ENCODE measurements around the gene SLC35F5.
"Not testable (repeated sequence)": the region's sequence is repeated elsewhere in the genome, so short reads cannot be mapped to it uniquely, and the experiment has no call there.

DNA sequence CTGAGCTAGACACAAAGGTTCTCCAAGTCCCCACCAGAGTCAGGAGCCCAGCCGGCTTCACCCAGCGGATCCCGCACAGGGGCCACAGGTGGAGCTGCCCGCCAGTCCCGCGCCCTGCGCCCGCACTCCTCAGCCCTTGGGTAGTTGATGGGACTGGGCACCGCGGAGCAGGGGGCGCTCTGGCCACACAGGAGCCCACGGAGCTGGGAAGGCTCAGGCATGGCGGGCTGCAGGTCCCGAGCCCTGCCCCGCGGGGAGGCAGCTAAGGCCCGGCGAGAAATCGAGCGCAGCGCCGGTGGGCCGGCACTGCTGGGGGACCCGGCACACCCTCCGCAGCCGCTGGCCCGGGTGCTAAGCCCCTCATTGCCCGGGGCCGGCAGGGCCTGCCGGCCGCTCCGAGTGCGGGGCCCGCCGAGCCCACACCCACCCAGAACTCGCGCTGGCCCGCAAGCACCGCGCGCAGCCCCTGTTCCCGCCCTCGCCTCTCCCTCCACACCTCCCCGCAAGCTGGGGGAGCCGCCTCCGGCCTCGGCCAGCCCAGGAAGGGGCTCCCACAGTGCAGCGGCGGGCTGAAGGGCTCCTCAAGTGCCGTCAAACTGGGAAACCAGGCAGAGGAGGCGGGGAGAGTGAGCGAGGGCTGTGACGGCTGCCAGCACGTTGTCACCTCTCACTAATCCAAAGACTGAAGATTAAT lies 52.0 kb downstream of the SLC35F5 start:
- not testable (repeated sequence) for TF ChIP-seq ZNF274 (IDR thresholded peaks at IDR 0.05; ENCODE audit: low read depth, low read length); YY1 (IDR thresholded peaks at IDR 0.05; ENCODE audit: insufficient read depth, insufficient read length); SUZ12 (IDR thresholded peaks at IDR 0.05; ENCODE audit: extremely low read depth, insufficient read depth, insufficient read length)
